Memory B cell (primary cell): ENCODE data around the gene MAK.
A peak's percentile ranks its signal among the peaks of the same experiment; 100 is the strongest.
"Not testable (repeated sequence)": the region's sequence is repeated elsewhere in the genome, so short reads cannot be mapped to it uniquely, and the experiment has no call there.

Source experiments
- ATAC-seq: fragments of 150-1000 bp; cut with Tn5 transposase; 2 replicates; pipeline ENCODE4 v1.10.0; 2021; ENCODE audit warnings: low read depth, mild to moderate bottlenecking, moderate library complexity
- DNase-seq, 2 donors: peaks; one replicate each; pipeline ENCODE4 v3.0.0; 2022; ENCODE audit warnings: low spot score in 2 of 2
- H3K27ac Mint-ChIP-seq: one replicate; pipeline ENCODE4 v1.8.0; 2022; ENCODE audit warnings: mild to moderate bottlenecking, moderate library complexity, mixed read lengths
- H3K27me3 Mint-ChIP-seq: one replicate; pipeline ENCODE4 v1.8.0; 2022; ENCODE audit warnings: mixed read lengths
- H3K36me3 Mint-ChIP-seq: one replicate; pipeline ENCODE4 v1.8.0; 2022; ENCODE audit warnings: mild to moderate bottlenecking, mixed read lengths
- H3K4me1 Mint-ChIP-seq: one replicate; pipeline ENCODE4 v1.8.0; 2022; ENCODE audit warnings: mixed read lengths
- H3K4me3 Mint-ChIP-seq: one replicate; pipeline ENCODE4 v1.8.0; 2022; ENCODE audit warnings: mild to moderate bottlenecking, moderate library complexity, mixed read lengths
- H3K9me3 Mint-ChIP-seq: one replicate; pipeline ENCODE4 v1.8.0; 2022; ENCODE audit warnings: mixed read lengths

MAK gene

DNA sequence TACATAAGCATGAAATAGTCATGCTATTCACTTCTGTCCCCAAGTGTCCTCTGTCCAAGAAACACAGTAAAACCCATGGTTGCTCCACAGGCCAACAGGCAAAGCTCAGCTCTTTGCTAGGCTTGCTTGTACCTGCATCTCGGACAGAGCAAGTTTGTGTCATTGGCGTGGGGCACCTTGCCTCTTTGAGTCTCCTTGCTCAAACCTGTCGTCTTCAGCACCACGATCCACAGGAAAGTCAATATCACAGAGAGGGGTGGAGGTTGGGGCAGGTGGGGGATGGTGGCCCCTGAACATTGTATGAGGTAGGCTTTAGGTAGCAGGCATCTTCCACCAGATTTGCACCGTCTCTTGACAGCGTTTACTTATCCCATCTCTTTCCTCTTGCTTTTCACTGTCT is 94.8 kb downstream of the MAK start:
- Mint-ChIP-seq H3K27me3 (no peaks in the 10 kb centered on the region), H3K27ac (no peak overlapping the region), H3K4me3 (no peak overlapping the region), H3K4me1 (peaks cover 10% of the 10 kb centered on the region), H3K9me3 (no peaks in the 10 kb centered on the region), H3K36me3 (no peaks in the 10 kb centered on the region)
- ATAC-seq = no peak
- no peak for DNase-seq

DNA sequence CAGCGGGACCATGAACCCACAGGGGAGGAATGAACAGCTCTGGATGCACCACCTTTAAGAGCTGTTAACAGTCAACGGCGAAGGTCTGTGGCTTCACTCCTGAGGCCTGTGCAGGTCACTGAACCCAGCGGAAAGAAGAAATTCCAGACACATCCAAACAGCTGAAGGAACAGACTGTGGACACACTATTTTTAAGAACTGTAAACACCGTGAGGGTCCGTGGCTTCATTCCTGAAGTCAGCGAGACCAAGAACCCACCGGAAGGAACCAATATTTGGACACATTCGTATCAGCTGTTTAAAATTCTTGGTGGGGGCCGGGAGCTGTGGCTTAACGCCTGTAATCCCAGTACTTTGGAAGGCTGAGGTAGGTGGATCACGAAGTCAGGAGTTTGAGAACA is 96.1 kb downstream of the MAK start:
- Mint-ChIP-seq H3K27ac (no peak overlapping the region), H3K9me3 (no peaks in the 10 kb centered on the region), H3K4me1 (peaks cover 10% of the 10 kb centered on the region), H3K27me3 (no peaks in the 10 kb centered on the region), H3K36me3 (no peaks in the 10 kb centered on the region), H3K4me3 (no peak overlapping the region)
- DNase-seq (no peak), ATAC-seq (no peak)

DNA sequence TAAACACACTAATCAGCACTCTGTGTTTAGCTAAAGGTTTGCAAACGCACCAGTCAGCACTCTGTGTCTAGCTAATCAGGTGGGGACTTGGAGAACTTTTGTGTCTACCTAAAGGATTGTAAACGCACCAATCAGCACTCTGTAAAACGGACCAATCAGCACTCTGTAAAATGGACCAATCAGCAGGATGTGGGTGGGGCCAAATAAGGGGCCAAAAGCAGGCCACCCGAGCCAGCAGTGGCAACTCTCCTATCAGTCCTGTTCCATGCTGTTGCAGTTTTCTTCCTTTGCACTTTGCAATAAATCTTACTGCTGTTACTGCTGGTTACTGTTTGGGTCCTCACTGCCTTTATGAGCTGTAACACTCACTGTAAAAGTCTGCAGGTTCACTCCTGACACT is 96.7 kb downstream of the MAK start:
- not testable (repeated sequence) for H3K4me1 Mint-ChIP-seq, H3K36me3 Mint-ChIP-seq, H3K4me3 Mint-ChIP-seq, DNase-seq, H3K27ac Mint-ChIP-seq, H3K9me3 Mint-ChIP-seq, H3K27me3 Mint-ChIP-seq, ATAC-seq

DNA sequence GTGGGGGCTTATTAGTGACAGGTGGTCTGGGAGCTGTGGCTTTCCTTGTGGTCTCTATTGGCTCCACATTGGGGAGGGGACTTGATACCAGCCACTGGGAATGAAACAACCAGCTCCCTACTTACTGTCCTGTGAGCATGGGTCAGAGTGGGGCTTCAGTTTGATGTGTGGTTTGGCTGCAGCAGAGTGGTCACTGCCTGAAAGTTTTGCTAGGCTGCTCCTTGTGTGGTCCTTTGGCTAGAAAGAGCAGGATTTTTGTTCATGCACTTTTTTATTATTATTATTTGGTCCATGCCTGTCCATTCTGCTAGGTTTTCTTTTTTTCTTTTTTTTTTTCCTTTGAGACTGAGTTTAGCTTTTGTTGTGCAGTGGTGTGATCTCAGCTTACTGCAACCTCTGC is 98.3 kb downstream of the MAK start:
- Mint-ChIP-seq H3K9me3 (no peaks in the 10 kb centered on the region), H3K27ac (no peak overlapping the region), H3K4me3 (no peak overlapping the region), H3K4me1 (peaks cover 2% of the 10 kb centered on the region), H3K36me3 (no peaks in the 10 kb centered on the region), H3K27me3 (no peaks in the 10 kb centered on the region)
- ATAC-seq = no peak
- no peak for DNase-seq

DNA sequence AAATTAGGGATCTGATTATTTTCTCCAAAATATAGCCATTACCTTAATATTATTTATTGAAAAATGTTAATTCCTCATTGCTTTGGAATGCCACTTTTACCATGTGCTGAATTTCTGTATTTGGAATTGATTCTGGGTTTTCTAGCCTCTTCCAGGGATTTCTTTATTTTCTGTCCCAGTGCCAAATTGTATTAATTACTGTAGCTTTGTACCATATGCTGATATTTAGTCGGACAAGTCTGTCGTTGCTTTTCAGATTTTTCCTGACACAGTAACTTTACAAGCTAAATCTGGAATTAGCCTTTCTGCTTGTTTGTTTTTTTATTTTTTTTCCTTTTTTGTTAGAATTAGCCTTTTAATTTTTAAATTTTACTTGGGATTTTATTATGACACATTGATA is 101.6 kb downstream of the MAK start:
- DNase-seq (no peak), ATAC-seq (no peak)
- H3K36me3 Mint-ChIP-seq = peaks cover 5% of the 10 kb centered on the region
- no peak overlapping the region for H3K4me3 Mint-ChIP-seq
- H3K27me3 Mint-ChIP-seq = no peaks in the 10 kb centered on the region
- H3K4me1 Mint-ChIP-seq = no peaks in the 10 kb centered on the region
- no peaks in the 10 kb centered on the region for H3K9me3 Mint-ChIP-seq
- H3K27ac Mint-ChIP-seq = no peak overlapping the region

DNA sequence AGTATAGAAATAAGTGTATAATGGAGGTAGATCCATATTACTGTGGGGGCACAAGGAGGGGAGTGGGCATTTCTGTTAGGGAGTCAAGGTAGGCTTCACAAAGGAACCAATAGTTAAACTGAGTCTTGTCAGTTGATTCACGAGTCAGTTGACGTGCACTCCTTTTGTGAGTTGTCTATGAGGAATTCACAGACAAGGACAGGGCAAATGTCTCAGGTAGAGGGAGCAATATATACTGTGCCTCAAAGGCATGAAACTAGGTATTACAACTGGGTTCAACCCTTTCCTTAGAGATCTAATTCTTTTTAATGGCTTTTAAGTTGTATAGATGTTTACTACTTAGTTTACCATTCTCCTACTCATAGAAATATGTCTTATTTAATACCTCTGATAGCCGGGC is 104.5 kb downstream of the MAK start:
- DNase-seq (no peak), ATAC-seq (no peak)
- Mint-ChIP-seq H3K27me3 (no peaks in the 10 kb centered on the region), H3K4me3 (no peak overlapping the region), H3K36me3 (peaks cover 11% of the 10 kb centered on the region), H3K4me1 (no peaks in the 10 kb centered on the region), H3K9me3 (no peaks in the 10 kb centered on the region), H3K27ac (no peak overlapping the region)

DNA sequence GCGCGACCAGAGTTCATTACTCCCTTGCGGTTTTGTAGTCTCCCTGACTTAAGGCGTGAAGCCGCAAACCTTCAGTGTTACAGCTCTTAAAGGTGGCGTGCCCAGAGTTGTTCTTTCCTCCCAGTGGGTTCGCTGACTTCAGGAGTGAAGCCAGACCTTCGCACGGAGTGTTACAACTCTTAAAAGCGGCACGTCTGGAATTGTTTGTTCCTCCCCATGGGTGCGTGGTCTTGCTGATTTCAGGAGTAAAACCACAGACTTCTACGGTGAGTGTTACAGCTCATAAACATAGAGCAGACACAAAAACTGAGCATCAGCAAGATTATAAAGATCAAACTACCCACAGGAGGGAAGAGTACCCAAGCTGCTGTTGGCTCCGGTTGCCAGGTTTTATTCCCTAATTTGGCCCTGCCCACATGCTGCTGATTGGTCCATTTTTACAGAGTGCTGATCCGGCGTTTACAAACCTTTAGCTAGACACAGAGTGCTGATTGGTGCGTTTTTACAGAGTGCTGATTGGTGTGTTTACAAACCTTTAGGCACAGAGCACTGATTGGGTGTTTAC is 105.1 kb downstream of the MAK start:
- Mint-ChIP-seq H3K27ac (no peak overlapping the region), H3K27me3 (no peaks in the 10 kb centered on the region), H3K36me3 (peaks cover 12% of the 10 kb centered on the region), H3K9me3 (no peaks in the 10 kb centered on the region), H3K4me1 (peaks cover 1% of the 10 kb centered on the region), H3K4me3 (no peak overlapping the region)
- ATAC-seq (no peak), DNase-seq (no peak)

DNA sequence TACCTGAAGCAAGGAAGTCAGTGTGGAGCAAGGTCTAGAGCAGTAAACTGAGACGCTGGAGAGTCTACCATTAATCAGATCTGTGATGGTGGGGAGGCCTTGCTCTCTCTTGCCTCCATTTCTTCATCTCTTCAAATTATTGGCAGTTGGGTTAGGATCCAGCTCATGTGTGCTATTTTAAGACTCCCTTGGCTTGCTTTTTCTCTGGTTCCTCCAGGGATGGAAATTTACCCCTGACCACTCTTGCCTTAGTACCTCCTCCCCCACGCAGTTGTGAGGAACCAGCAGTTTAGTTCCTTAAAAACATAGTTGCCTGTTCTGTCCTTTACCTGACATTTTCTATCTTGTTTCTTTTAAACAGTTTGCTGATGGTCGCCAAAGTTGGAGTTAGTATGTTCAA is 108.1 kb downstream of the MAK start:
- H3K27me3 Mint-ChIP-seq = no peaks in the 10 kb centered on the region
- ATAC-seq (no peak), DNase-seq (no peak)
- H3K36me3 Mint-ChIP-seq = peaks cover 25% of the 10 kb centered on the region
- peaks cover 16% of the 10 kb centered on the region for H3K4me1 Mint-ChIP-seq
- no peak overlapping the region for H3K27ac Mint-ChIP-seq
- no peak overlapping the region for H3K4me3 Mint-ChIP-seq
- no peaks in the 10 kb centered on the region for H3K9me3 Mint-ChIP-seq

DNA sequence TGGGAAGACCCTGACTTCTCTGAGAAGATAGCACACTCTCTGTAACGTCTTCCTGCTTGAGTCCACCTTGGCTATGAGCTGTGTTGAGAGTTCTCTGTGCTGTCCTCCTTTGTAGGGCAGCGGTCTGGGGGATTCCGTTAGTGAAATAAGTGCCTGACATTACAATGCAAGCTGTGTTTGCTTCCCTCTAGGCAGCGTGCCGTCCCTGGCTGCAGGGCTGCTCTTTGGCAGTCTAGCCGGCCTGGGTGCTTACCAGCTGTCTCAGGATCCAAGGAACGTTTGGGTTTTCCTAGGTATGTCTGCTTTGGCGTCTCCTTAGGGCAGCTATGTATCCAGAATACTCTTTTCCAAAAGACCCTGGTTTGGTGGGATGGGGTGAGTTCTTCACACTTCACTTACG is 112.6 kb downstream of the MAK start:
- H3K27me3 Mint-ChIP-seq = no peaks in the 10 kb centered on the region
- no peaks in the 10 kb centered on the region for H3K9me3 Mint-ChIP-seq
- H3K4me1 Mint-ChIP-seq = peaks cover 30% of the 10 kb centered on the region
- peaks cover 19% of the 10 kb centered on the region for H3K36me3 Mint-ChIP-seq
- DNase-seq (no peak), ATAC-seq (no peak)
- peak overlapping the region; percentile 58 for H3K27ac Mint-ChIP-seq
- peak overlapping the region; percentile 41 for H3K4me3 Mint-ChIP-seq

DNA sequence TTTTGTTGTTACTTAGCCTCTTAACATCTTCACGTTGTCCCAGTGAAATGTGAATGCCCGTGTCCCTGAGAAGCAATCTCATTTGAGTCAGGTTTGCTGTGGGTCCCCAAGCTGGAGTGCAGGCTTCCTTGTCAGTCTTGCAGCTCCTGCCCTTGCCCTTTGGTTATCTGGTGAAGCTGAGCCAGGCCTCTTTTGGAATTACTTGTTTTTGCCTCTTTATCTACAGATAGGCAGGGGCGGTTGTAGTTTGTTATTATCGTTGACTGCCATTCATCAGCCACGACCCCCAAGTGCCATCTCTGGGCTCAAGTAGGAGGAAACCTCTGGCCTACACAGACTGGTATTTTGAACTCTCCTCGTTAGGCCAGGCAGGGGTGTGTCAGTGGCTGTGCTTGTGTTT is 113.3 kb downstream of the MAK start:
- H3K9me3 Mint-ChIP-seq = no peaks in the 10 kb centered on the region
- no peak overlapping the region for H3K4me3 Mint-ChIP-seq
- H3K27ac Mint-ChIP-seq = peak overlapping the region; percentile 58
- H3K4me1 Mint-ChIP-seq = peaks cover 30% of the 10 kb centered on the region
- H3K27me3 Mint-ChIP-seq = no peaks in the 10 kb centered on the region
- DNase-seq = no peak
- no peak for ATAC-seq
- H3K36me3 Mint-ChIP-seq = peaks cover 15% of the 10 kb centered on the region

DNA sequence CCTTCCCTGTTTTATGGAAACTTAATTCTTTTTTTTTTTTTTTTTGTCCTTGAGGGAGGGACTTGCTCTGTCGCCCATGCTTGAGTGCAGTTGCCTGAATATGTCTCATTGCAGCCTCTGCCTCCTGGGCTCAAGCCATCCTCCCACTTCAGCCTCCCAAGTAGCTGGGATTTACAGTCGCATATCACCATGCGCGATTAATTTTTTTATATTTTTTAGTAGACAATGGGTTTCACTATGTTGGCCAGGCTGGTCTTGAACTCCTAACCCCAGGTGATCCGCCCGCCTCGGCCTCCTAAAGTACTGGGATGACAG is 114.8 kb downstream of the MAK start:
- no peak for DNase-seq
- Mint-ChIP-seq H3K4me1 (peaks cover 30% of the 10 kb centered on the region), H3K4me3 (peak overlapping the region; percentile 95), H3K27ac (peak overlapping the region; percentile 80), H3K9me3 (peaks cover under 1% of the 10 kb centered on the region), H3K36me3 (peaks cover 16% of the 10 kb centered on the region), H3K27me3 (no peaks in the 10 kb centered on the region)
- ATAC-seq = no peak

DNA sequence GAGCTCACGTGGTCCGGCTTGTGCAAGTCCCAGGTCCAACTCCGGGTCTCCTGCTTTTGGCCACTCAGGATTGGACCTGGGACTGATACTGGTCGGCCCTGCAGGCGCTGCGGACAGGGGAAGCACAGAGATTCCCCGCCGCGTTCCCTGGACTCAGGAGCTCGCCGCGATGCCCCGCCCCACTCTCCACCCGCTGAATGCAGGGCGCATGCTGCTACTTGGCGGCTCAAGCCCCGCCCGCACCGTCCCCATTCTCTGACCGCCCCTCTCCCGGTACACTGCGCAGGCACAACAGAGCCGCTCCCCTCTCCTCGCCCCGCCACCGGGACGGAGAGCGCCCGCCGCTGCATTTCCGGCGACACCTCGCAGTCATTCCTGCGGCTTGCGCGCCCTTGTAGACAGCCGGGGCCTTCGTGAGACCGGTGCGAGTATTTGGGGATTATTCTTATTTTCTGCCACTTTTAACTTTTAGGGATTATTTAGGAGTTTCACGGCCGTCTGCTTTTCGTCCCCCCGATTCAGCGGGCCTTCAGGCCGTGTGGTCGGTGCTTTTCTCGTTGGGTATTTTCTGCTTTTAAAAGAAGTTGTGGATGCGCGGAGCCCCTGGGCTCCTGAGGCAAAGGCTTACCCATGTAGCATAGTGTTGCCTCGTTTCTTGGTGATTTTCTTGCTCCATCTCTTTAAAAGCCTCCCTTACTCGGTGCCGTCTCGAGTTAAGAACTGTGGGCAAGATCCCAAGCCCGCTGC is 115.3 kb downstream of the MAK start, which contains the start of gene TMEM14C:
TMEM14C (plus strand) TSS at position 251 of the 747 bp plus-strand sequence. CDS start 1,544 bp downstream, outside the sequence.
- peaks cover 26% of the 10 kb centered on the region for H3K4me1 Mint-ChIP-seq
- peak within 1 kb of the TSS; percentile 95 for H3K4me3 Mint-ChIP-seq
- H3K27ac Mint-ChIP-seq = peak within 1 kb of the TSS; percentile 80
- ATAC-seq (peak; percentile 83), DNase-seq (peak; percentile 39 to 50)
- no peaks in the 10 kb centered on the region for H3K27me3 Mint-ChIP-seq
- H3K36me3 Mint-ChIP-seq = peaks cover 13% of the 10 kb centered on the region
- peaks cover 2% of the 10 kb centered on the region for H3K9me3 Mint-ChIP-seq

DNA sequence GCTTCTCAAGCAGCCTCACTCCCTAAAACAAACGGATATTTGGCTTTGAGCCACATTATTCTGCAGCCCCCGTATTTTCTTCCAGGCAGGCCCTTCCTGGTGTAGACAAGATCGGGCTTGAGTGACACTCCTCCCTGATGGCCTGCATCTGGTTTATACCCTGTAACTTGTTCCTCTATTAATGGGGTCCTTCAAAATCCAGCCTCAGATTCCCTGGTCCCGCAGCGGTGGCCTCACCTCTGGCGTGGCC is 115.8 kb downstream of the MAK start:
- Mint-ChIP-seq H3K36me3 (peaks cover 10% of the 10 kb centered on the region), H3K4me3 (peak overlapping the region; percentile 95), H3K27ac (peak overlapping the region; percentile 80), H3K27me3 (no peaks in the 10 kb centered on the region), H3K4me1 (peaks cover 23% of the 10 kb centered on the region), H3K9me3 (peaks cover 2% of the 10 kb centered on the region)
- DNase-seq = no peak
- no peak for ATAC-seq

DNA sequence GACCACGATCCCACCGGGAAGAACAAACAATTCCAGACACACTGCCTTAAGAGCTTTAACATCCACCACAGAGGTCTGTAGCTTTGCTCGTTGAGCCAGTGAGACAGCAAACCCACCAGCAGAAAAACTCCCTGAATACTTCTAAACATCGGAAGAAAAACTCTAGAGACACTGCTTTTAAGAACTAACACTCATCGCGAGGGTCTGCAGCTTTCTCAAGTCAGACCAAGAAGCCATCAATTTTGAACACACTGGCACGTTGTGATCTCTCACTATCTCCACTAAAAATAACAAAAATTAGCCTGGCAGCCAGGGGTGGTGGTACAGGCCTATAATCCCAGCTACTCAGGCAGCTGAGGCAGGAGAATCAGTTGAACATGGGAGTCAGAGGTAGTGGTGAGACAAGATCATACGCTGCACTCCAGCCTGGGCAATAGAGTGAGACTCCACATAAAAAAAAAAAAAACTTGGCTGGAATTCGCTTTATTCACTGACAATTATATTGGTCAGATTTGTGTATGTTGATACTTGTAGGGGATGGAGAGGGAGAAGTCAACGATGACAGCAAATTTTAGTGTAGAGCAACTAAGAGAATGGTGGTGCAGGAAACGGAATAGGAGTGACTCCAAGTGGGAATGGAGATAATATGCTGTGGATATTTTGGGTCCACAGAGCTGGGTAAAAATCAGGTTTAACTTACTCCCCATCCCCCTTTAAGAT is 116.3 kb downstream of the MAK start:
- ATAC-seq (no peak), DNase-seq (no peak)
- Mint-ChIP-seq H3K4me3 (peak overlapping the region; percentile 95), H3K9me3 (peaks cover 2% of the 10 kb centered on the region), H3K27me3 (no peaks in the 10 kb centered on the region), H3K27ac (peak overlapping the region; percentile 60), H3K36me3 (peaks cover 8% of the 10 kb centered on the region), H3K4me1 (peaks cover 20% of the 10 kb centered on the region)
